Brain microvascular endothelial cell (primary cell): ENCODE measurements around the gene LCE3B.

ENCODE experiments used
- DNase-seq: peaks from one replicate; pipeline ENCODE4 v3.0.0-alpha.2; 2020
- H3K27ac ChIP-seq: fragments of 250-450 bp; sonication (Bioruptor Pico); 2 replicates; pipeline ENCODE4 v1.5.1; 2020; ENCODE audit warnings: mild to moderate bottlenecking, moderate library complexity
- H3K27me3 ChIP-seq: fragments of 250-450 bp; sonication (Bioruptor Pico); replicated peaks from 2 replicates; pipeline ENCODE4 v1.5.1; 2020; ENCODE audit warnings: mild to moderate bottlenecking
- H3K36me3 ChIP-seq: fragments of 250-450 bp; sonication (Bioruptor Pico); replicated peaks from 2 replicates; pipeline ENCODE4 v1.5.1; 2020; ENCODE audit warnings: mild to moderate bottlenecking
- H3K4me3 ChIP-seq: 2 replicates; pipeline ENCODE4 v1.5.1; 2011; ENCODE audit warnings: low read depth, mild to moderate bottlenecking, control low read depth, low read length, moderate library complexity
- CTCF ChIP-seq: IDR thresholded peaks from 2 replicates; pipeline ENCODE4 v1.5.1; 2011; ENCODE audit warnings: low read depth, mild to moderate bottlenecking, moderate library complexity, low read length, control low read depth, inconsistent platforms; ENCODE audit errors: missing control alignments
- in situ Hi-C: cut with HindIII; loops from 2 replicates; pipeline ENCODE4 v1.10.0; 2017; ENCODE audit warnings: low sequenced_read_pairs, low pct_ligation_motif_present

Gene LCE3B

GRCh38 chr1:152645146-152645545 lies 31.5 kb downstream of the LCE3B start:
- no peak for TF ChIP-seq CTCF
- DNase-seq = no peak
- H3K36me3 ChIP-seq = no peaks in the 10 kb centered on the region

GRCh38 chr1:152646656-152647055 lies 33.0 kb downstream of the LCE3B start:
- no peak for TF ChIP-seq CTCF
- H3K27me3 ChIP-seq = no peaks in the 10 kb centered on the region
- no peak overlapping the region for H3K27ac ChIP-seq
- no peak overlapping the region for H3K4me3 ChIP-seq
- in situ Hi-C loops = no loop called here
- no peaks in the 10 kb centered on the region for H3K36me3 ChIP-seq
- DNase-seq = no peak

More at GRCh38 chr1:152645146-152645545, 31.5 kb downstream of the LCE3B start:
- Histone ChIP-seq H3K4me3 (no peak overlapping the region), H3K27me3 (no peaks in the 10 kb centered on the region), H3K27ac (no peak overlapping the region)
- in situ Hi-C loops = no loop called here

GRCh38 chr1:152654110-152654509 lies 40.5 kb downstream of the LCE3B start:
- TF ChIP-seq CTCF = peak; percentile 81
- no peak overlapping the region for H3K27ac ChIP-seq
- no peaks in the 10 kb centered on the region for H3K27me3 ChIP-seq
- peak; percentile 47 for DNase-seq
- no peak overlapping the region for H3K4me3 ChIP-seq
- in situ Hi-C loops = no loop called here
- no peaks in the 10 kb centered on the region for H3K36me3 ChIP-seq

- no peaks in the 10 kb centered on the region for H3K36me3 ChIP-seq
- H3K4me3 ChIP-seq = no peak overlapping the region
- no peak for DNase-seq
- H3K27me3 ChIP-seq = no peaks in the 10 kb centered on the region
- TF ChIP-seq CTCF = no peak
- H3K27ac ChIP-seq = no peak overlapping the region
- in situ Hi-C loops = no loop called here
Measured at GRCh38 chr1:152656459-152656858, 42.8 kb downstream of the LCE3B start.

GRCh38 chr1:152657677-152658076 lies 44.1 kb downstream of the LCE3B start:
- DNase-seq = no peak
- Histone ChIP-seq H3K4me3 (no peak overlapping the region), H3K27me3 (no peaks in the 10 kb centered on the region), H3K36me3 (no peaks in the 10 kb centered on the region), H3K27ac (no peak overlapping the region)
- no peak for TF ChIP-seq CTCF
- in situ Hi-C loops = no loop called here

- Histone ChIP-seq H3K4me3 (no peak overlapping the region), H3K27ac (no peak overlapping the region), H3K27me3 (no peaks in the 10 kb centered on the region), H3K36me3 (no peaks in the 10 kb centered on the region)
- TF ChIP-seq CTCF = no peak
- DNase-seq = no peak
- in situ Hi-C loops = no loop called here
Measured at GRCh38 chr1:152658649-152659048, 45.0 kb downstream of the LCE3B start.
